ENCODE results near the gene SSH2.

DNA sequence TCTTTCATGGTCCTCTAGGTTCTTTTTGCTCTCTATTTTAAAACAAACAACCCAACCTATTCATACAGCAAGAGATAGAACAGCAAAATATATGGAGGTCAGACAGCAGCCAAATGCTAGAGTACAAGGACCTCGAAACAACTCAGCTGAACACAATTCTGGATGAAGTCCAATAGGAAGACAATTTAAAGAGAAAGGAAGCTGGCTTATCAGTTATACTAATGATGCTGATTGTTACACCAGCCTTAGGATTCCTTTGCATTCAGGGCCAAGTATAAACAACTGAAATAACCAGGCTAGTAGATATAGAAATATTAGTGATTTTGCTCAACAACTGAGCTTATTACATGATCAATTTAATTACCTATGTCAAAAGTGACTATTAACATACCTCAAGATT lies 2.5 kb downstream of the SSH2 start:
- TF ChIP-seq, protein P1, sequence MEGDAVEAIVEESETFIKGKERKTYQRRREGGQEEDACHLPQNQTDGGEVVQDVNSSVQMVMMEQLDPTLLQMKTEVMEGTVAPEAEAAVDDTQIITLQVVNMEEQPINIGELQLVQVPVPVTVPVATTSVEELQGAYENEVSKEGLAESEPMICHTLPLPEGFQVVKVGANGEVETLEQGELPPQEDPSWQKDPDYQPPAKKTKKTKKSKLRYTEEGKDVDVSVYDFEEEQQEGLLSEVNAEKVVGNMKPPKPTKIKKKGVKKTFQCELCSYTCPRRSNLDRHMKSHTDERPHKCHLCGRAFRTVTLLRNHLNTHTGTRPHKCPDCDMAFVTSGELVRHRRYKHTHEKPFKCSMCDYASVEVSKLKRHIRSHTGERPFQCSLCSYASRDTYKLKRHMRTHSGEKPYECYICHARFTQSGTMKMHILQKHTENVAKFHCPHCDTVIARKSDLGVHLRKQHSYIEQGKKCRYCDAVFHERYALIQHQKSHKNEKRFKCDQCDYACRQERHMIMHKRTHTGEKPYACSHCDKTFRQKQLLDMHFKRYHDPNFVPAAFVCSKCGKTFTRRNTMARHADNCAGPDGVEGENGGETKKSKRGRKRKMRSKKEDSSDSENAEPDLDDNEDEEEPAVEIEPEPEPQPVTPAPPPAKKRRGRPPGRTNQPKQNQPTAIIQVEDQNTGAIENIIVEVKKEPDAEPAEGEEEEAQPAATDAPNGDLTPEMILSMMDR (IDR thresholded peaks at IDR 0.05; ENCODE audit: poor library complexity) = no peak
- no peak for TF ChIP-seq EZH2 (IDR thresholded peaks at IDR 0.05; ENCODE audit: borderline replicate concordance)
